SK-N-SH (cell line): ENCODE data around the gene SOX8. TPM values are rescaled to one million over a fixed set of nuclear protein-coding genes. Genes with fewer than 3 reads are reported as not detected.

Experiments used
- CTCF ChIA-PET: fragments of 300-600, 350-600 bp; formaldehyde crosslinking; extraction: SDS; loops from one replicate; lab custom pipeline; 2021; lab: Yijun Ruan, JAX
- POLR2A ChIA-PET: fragments of 350-600 bp; sonication (Branson Sonifier 250); formaldehyde crosslinking; extraction: SDS; loops from one replicate; lab custom pipeline; 2020; ENCODE audit warnings: antibody characterized with exemption, inconsistent platforms; lab: Yijun Ruan, JAX
- DNase-seq: peaks from one replicate; pipeline ENCODE4 v3.0.0; 2012
- H2AFZ ChIP-seq: fragments of 200-600 bp; sonication (generic); 2 replicates; pipeline ENCODE4 v1.8.1; 2016; ENCODE audit warnings: antibody characterized with exemption, mild to moderate bottlenecking, low read depth
- H3F3A ChIP-seq: fragments of 200-600 bp; sonication (generic); replicated peaks from 2 replicates; pipeline ENCODE3; 2016; ENCODE audit warnings: antibody characterized with exemption, mild to moderate bottlenecking; ENCODE audit not compliant: insufficient read depth
- H3K27ac ChIP-seq, 2 experiments: fragments of 200-500 bp in 1 of 2; fragments of 200-600 bp in 1 of 2; sonication (Bioruptor generic) in 1 of 2; sonication (generic), shearing (Covaris generic) in 1 of 2; 2 replicates each; pipeline versions ENCODE4 v1.5.1 to v1.6.1; 2014 to 2016; ENCODE audit warnings: low read depth in 2 of 2, inconsistent platforms in 1 of 2, low read length in 1 of 2, mild to moderate bottlenecking in 1 of 2, mixed read lengths in 1 of 2
- H3K27me3 ChIP-seq: fragments of 200-600 bp; sonication (generic), shearing (Covaris generic); 2 replicates; pipeline ENCODE4 v1.6.1; 2016; ENCODE audit warnings: mixed run types; ENCODE audit not compliant: insufficient read depth
- H3K36me3 ChIP-seq, 2 experiments: fragments of 200-500 bp in 1 of 2; fragments of 200-600 bp in 1 of 2; sonication (Bioruptor generic) in 1 of 2; sonication (generic) in 1 of 2; replicated peaks in 1 of 2; 2 replicates each; pipeline versions ENCODE3 to v1.5.1; 2014 to 2016; ENCODE audit warnings: low read length in 1 of 2, mild to moderate bottlenecking in 1 of 2; ENCODE audit not compliant: insufficient read depth in 2 of 2, control insufficient read depth in 1 of 2
- H3K4me1 ChIP-seq, 2 experiments: fragments of 200-500 bp in 1 of 2; fragments of 200-600 bp in 1 of 2; sonication (Bioruptor generic) in 1 of 2; sonication (generic), shearing (Covaris generic) in 1 of 2; 2 replicates each; pipeline versions ENCODE4 v1.5.1 to v1.6.1; 2014 to 2016; ENCODE audit warnings: low read depth in 1 of 2, low read length in 1 of 2, mixed run types in 1 of 2; ENCODE audit not compliant: insufficient read depth in 2 of 2, control insufficient read depth in 1 of 2
- H3K4me2 ChIP-seq: fragments of 200-600 bp; sonication (generic), shearing (Covaris generic); 2 replicates; pipeline ENCODE4 v1.6.1; 2017; ENCODE audit warnings: mixed run types
- H3K4me3 ChIP-seq, 2 experiments: fragments of 200-500 bp in 1 of 2; fragments of 200-600 bp in 1 of 2; sonication (Bioruptor generic) in 1 of 2; sonication (generic), shearing (Covaris generic) in 1 of 2; 2 replicates each; pipeline versions ENCODE4 v1.5.1 to v1.8.1; 2014 to 2016; ENCODE audit warnings: low read depth in 2 of 2, inconsistent platforms in 1 of 2, low read length in 1 of 2, mild to moderate bottlenecking in 1 of 2, mixed read lengths in 1 of 2, moderate library complexity in 1 of 2
- H3K79me2 ChIP-seq: fragments of 200-600 bp; sonication (generic); 2 replicates; pipeline ENCODE4 v1.8.1; 2017; ENCODE audit warnings: mild to moderate bottlenecking; ENCODE audit not compliant: insufficient read depth
- H3K9ac ChIP-seq: fragments of 200-600 bp; sonication (generic); 2 replicates; pipeline ENCODE4 v1.6.1; 2017; ENCODE audit warnings: mixed run types
- H3K9me2 ChIP-seq: fragments of 200-600 bp; sonication (generic); 2 replicates; pipeline ENCODE4 v1.6.1; 2017; ENCODE audit warnings: mixed run types
- H3K9me3 ChIP-seq: fragments of 200-600 bp; sonication (generic); 2 replicates; pipeline ENCODE4 v1.6.1; 2017; ENCODE audit warnings: mixed run types, mild to moderate bottlenecking, moderate library complexity
- H4K20me1 ChIP-seq: fragments of 200-600 bp; sonication (generic); 2 replicates; pipeline ENCODE4 v1.6.1; 2017; ENCODE audit warnings: mild to moderate bottlenecking, mixed run types; ENCODE audit not compliant: insufficient read depth
- EP300 ChIP-seq, 2 experiments: IDR thresholded peaks; 2 replicates each; pipeline versions ENCODE4 v1.4.0 to v1.6.1; 2012; ENCODE audit warnings: borderline replicate concordance in 1 of 2, low read depth in 1 of 2, low read length in 1 of 2
- EZH2phosphoT487 ChIP-seq: fragments of 200-600 bp; sonication (generic); IDR thresholded peaks from 2 replicates; pipeline ENCODE4 v1.6.1; 2017; ENCODE audit warnings: low read depth, mixed run types, mild to moderate bottlenecking, antibody characterized with exemption, moderate library complexity, borderline replicate concordance
- FOSL2 ChIP-seq: IDR thresholded peaks from 2 replicates; pipeline ENCODE4 v1.4.0; 2012; ENCODE audit warnings: low read depth, mild to moderate bottlenecking, moderate library complexity, borderline replicate concordance
- FOXJ3 ChIP-seq: sonication (generic); formaldehyde crosslinking; IDR thresholded peaks from 2 replicates; pipeline ENCODE4 v1.5.1; 2020; ENCODE audit warnings: mild to moderate bottlenecking, missing genetic modification reagents
- FOXM1 ChIP-seq: IDR thresholded peaks from 2 replicates; pipeline ENCODE4 v1.4.0; 2012; ENCODE audit warnings: low read depth, mild to moderate bottlenecking
- MAX ChIP-seq: IDR thresholded peaks from 2 replicates; pipeline ENCODE4 v1.4.0; 2012; ENCODE audit warnings: low read depth
- MEF2A ChIP-seq: IDR thresholded peaks from 2 replicates; pipeline ENCODE4 v1.4.0; 2012; ENCODE audit warnings: low read depth, borderline replicate concordance
- MXI1 ChIP-seq: IDR thresholded peaks from 2 replicates; pipeline ENCODE4 v1.6.1; 2012; ENCODE audit warnings: mild to moderate bottlenecking, low read depth, low read length, improper control_type of control experiment
- NRF1 ChIP-seq: IDR thresholded peaks from 2 replicates; pipeline ENCODE4 v1.6.1; 2012; ENCODE audit warnings: low read depth, mild to moderate bottlenecking, low read length
- PBX3 ChIP-seq: IDR thresholded peaks from 2 replicates; pipeline ENCODE4; 2012
- POLR2AphosphoS5 ChIP-seq: IDR thresholded peaks from 2 replicates; pipeline ENCODE4 v1.6.1; 2012; ENCODE audit warnings: low read depth, low read length
- RAD21 ChIP-seq: IDR thresholded peaks from 2 replicates; pipeline ENCODE4 v1.6.1; 2012; ENCODE audit warnings: mild to moderate bottlenecking, low read length
- RCOR1 ChIP-seq: fragments of 150-350 bp; IDR thresholded peaks from 2 replicates; pipeline ENCODE4 v1.6.1; 2017; ENCODE audit warnings: antibody characterized with exemption, low read length
- REST ChIP-seq: IDR thresholded peaks from 2 replicates; pipeline ENCODE4 v1.6.1; 2012; ENCODE audit warnings: mild to moderate bottlenecking, low read depth, low read length, moderate library complexity
- RFX5 ChIP-seq: IDR thresholded peaks from 2 replicates; pipeline ENCODE4 v1.6.1; 2012; ENCODE audit warnings: mild to moderate bottlenecking, improper control_type of control experiment, low read length
- RXRA ChIP-seq: IDR thresholded peaks from 2 replicates; pipeline ENCODE4 v1.4.0; 2012; ENCODE audit warnings: low read depth, mild to moderate bottlenecking, borderline replicate concordance
- SMC3 ChIP-seq: IDR thresholded peaks from 2 replicates; pipeline ENCODE4 v1.6.1; 2012; ENCODE audit warnings: low read depth, low read length, improper control_type of control experiment
- TCF12 ChIP-seq: IDR thresholded peaks from 2 replicates; pipeline ENCODE4 v1.4.0; 2012
- USF1 ChIP-seq: IDR thresholded peaks from 2 replicates; pipeline ENCODE4 v1.4.0; 2012; ENCODE audit warnings: low read depth, borderline replicate concordance
- YY1 ChIP-seq: IDR thresholded peaks from 2 replicates; pipeline ENCODE4 v1.4.0; 2012; ENCODE audit warnings: low read depth, mild to moderate bottlenecking
- ZBTB33 ChIP-seq: IDR thresholded peaks from 2 replicates; pipeline ENCODE4 v1.4.0; 2012; ENCODE audit warnings: low read depth, borderline replicate concordance
- WGBS: methylation state at CpG from one replicate; pipeline ENCODE4 v1.1.6; 2017; ENCODE audit warnings: low lambda C conversion rate; 5-methylcytosine and 5-hydroxymethylcytosine counted together
- polyA plus RNA-seq, 3 experiments: library from polyadenylated mRNA; depleted of rRNA; stranded (reverse); fragments of >200 nt; gene quantifications; 2 replicates each; pipeline ENCODE4 v1.2.3, GENCODE V29; 2012

Gene SOX8
- polyA plus RNA-seq, 1 of the 3 experiments (the other 2 are of a cell fraction): not detected

GRCh38 chr16:974611-975261 is 6.8 kb upstream of the SOX8 start (continued):
- TF ChIP-seq REST (no peak), RFX5 (no peak), MXI1 (no peak), SMC3 (no peak), NRF1 (no peak), FOXM1 (no peak), FOXJ3 (CRISPR knock-in tag) (no peak), EP300 (IDR thresholded peaks at IDR 0.05; ENCODE audit: borderline replicate concordance in 1 of 2, low read depth in 1 of 2, low read length in 1 of 2) (no peak), RCOR1 (no peak), RXRA (no peak), MEF2A (no peak), RAD21 (no peak), FOSL2 (no peak)

GRCh38 chr16:975291-975690 is 6.3 kb upstream of the SOX8 start:
- Histone ChIP-seq H3K4me1 (peaks cover 0 to 3% of the 10 kb centered on the region in 2 experiments; a peak in 1 of 4 replicates), H3K9me3 (no peaks in the 10 kb centered on the region), H3K9ac (no peak overlapping the region), H3F3A (no peaks in the 10 kb centered on the region), H4K20me1 (0 out of 2 replicates have a peak, but pooled peaks cover 6% of the 10 kb centered on the region), H3K27me3 (peaks cover 90% of the 10 kb centered on the region), H3K27ac (no peak overlapping the region), H3K79me2 (no peaks in the 10 kb centered on the region), H3K4me2 (no peak overlapping the region), H3K9me2 (no peaks in the 10 kb centered on the region), H3K36me3 (no peaks in the 10 kb centered on the region), H2AFZ (no peak overlapping the region), H3K4me3 (no peak overlapping the region)
- DNase-seq: no peak
- TF ChIP-seq SMC3: no peak
- no peak for TF ChIP-seq POLR2AphosphoS5
- no peak for TF ChIP-seq PBX3
- TF ChIP-seq MAX: no peak
- no peak for TF ChIP-seq ZBTB33
- no peak for TF ChIP-seq EZH2phosphoT487
- no peak for TF ChIP-seq YY1
- TF ChIP-seq FOXJ3 (CRISPR knock-in tag): no peak
- TF ChIP-seq USF1: no peak
- no peak for TF ChIP-seq RXRA
- TF ChIP-seq FOSL2: no peak
- no peak for TF ChIP-seq RFX5
- TF ChIP-seq TCF12: no peak
- no peak for TF ChIP-seq MXI1
- ChIA-PET CTCF (interaction anchor here (1.1 kb wide), 1 partner anchor 11 kb away, joined by 4 read pairs; no protein-coding TSS in a partner anchor), POLR2A (no interaction called here)
- WGBS: 84% methylated on average over 8 of the region's 12 CpGs
